ENCODE measurements around the gene KCTD20. TPM values are rescaled to one million over a fixed set of nuclear protein-coding genes. Genes with fewer than 3 reads are reported as not detected.

KCTD20 gene
- total RNA-seq, 1 experiment from 2014 or later, result 46.6 TPM

DNA sequence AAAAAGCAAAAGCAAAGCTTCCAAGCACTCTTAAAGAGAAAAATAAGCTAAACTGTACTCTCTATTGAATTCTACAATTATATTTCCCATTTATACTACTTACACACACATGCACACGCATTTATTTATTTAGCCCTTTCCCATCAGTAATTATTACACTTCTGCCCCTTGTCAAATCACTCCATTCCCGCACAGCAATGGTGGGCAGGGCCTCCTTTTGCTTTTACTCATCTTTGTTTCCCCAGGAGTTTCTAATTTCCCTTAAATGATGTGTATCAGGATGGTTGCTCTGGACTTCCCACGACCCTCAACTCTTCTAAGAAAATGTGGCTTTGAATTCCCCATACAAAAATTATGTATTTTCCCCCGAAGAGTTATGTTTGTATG is 20.1 kb upstream of the KCTD20 start:
- no TSS peak for BruUV-seq (replicated peaks)
- Mint-ChIP-seq H3K27me3 (ENCODE audit: insufficient read depth, unreplicated experiment) (no peaks in the 10 kb centered on the region), H3K4me1 (ENCODE audit: insufficient read depth, unreplicated experiment) (peaks cover 26% of the 10 kb centered on the region), H3K9me3 (ENCODE audit: unreplicated experiment) (no peaks in the 10 kb centered on the region), H3K4me3 (ENCODE audit: unreplicated experiment) (peak overlapping the region; percentile 73), H3K36me3 (ENCODE audit: insufficient read depth, unreplicated experiment) (no peaks in the 10 kb centered on the region), H3K27ac (ENCODE audit: low read depth, unreplicated experiment) (peak overlapping the region; percentile 91)
- ChIA-PET CTCF (interaction anchor here (0.6 to 1.8 kb wide), 6 partner anchors 19 to 450 kb away, joined by 3 to 7 read pairs (median 3); partner anchors contain the start of gene KCTD20), POLR2A (interaction anchor here (0.6 to 4.0 kb wide), 13 partner anchors 10 to 252 kb away, joined by 3 to 68 read pairs (median 5); partner anchors contain the start of genes KCTD20 and PXT1)
- TF ChIP-seq, protein P1, sequence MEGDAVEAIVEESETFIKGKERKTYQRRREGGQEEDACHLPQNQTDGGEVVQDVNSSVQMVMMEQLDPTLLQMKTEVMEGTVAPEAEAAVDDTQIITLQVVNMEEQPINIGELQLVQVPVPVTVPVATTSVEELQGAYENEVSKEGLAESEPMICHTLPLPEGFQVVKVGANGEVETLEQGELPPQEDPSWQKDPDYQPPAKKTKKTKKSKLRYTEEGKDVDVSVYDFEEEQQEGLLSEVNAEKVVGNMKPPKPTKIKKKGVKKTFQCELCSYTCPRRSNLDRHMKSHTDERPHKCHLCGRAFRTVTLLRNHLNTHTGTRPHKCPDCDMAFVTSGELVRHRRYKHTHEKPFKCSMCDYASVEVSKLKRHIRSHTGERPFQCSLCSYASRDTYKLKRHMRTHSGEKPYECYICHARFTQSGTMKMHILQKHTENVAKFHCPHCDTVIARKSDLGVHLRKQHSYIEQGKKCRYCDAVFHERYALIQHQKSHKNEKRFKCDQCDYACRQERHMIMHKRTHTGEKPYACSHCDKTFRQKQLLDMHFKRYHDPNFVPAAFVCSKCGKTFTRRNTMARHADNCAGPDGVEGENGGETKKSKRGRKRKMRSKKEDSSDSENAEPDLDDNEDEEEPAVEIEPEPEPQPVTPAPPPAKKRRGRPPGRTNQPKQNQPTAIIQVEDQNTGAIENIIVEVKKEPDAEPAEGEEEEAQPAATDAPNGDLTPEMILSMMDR (IDR thresholded peaks at IDR 0.05; ENCODE audit: unreplicated experiment), result no peak
- intact Hi-C loops (cut with micrococcal nuclease), result loop anchor here (1.0 to 10.0 kb wide), 8 partner anchors 22 to 337 kb away; partner anchors contain the start of gene SRSF3
- no peak for DNase-seq (ENCODE audit: unreplicated experiment)

DNA sequence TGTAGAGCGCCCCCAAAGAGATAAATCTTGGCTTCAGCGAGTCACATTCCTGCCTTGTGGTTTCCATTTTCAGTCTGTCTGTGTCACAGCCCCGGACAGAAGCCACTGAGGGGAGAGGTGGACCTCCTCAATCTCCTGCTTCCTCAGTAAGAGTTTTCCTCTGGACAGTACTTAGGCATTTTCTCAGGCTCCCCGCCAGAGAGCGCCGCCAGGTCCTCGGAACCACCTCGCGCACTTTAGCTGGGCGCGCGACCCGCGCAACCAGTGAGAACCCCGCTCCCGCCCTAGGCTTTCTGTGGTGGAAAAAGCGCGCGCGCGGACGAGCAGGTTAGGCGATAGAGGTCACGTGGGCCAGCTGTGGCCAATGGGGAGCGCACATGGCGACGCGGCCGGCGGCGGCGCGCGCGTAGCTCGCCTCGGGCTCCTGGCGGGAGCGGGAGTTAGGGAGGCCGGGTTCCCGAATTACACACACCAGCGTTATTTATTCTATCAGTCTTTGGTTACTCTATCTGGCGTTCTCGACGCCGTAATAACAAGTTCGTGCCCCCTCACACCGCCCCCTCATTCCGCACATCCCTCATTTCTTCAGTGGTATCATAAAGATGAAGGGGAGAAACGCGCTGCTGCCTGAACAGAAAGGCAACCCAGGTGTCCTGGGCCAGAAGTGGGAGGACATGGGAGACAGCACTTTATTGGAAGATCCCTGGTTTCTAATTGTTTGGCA is 19.5 kb upstream of the KCTD20 start:
- ChIA-PET POLR2A (interaction anchor here (0.6 to 4.0 kb wide), 16 partner anchors 9 to 255 kb away, joined by 3 to 68 read pairs (median 4); partner anchors contain the start of genes CDKN1A, KCTD20 and PXT1), CTCF (interaction anchor here (0.5 to 1.8 kb wide), 9 partner anchors 9 to 449 kb away, joined by 3 to 7 read pairs (median 5); partner anchors contain the start of gene KCTD20)
- H3K9me3 Mint-ChIP-seq (ENCODE audit: unreplicated experiment), result no peaks in the 10 kb centered on the region
- peak; percentile 98 for DNase-seq (ENCODE audit: unreplicated experiment)
- peak overlapping the region; percentile 73 for H3K4me3 Mint-ChIP-seq (ENCODE audit: unreplicated experiment)
- intact Hi-C loops (cut with micrococcal nuclease), result loop anchor here (1.0 to 10.0 kb wide), 8 partner anchors 21 to 336 kb away; partner anchors contain the start of gene SRSF3
- BruUV-seq (replicated peaks), result no TSS peak
- TF ChIP-seq, protein P1 (IDR thresholded peaks at IDR 0.05; ENCODE audit: unreplicated experiment), result peak; percentile 63
- H3K4me1 Mint-ChIP-seq (ENCODE audit: insufficient read depth, unreplicated experiment), result peaks cover 28% of the 10 kb centered on the region
- no peaks in the 10 kb centered on the region for H3K36me3 Mint-ChIP-seq (ENCODE audit: insufficient read depth, unreplicated experiment)
- H3K27ac Mint-ChIP-seq (ENCODE audit: low read depth, unreplicated experiment), result peak overlapping the region; percentile 91
- H3K27me3 Mint-ChIP-seq (ENCODE audit: insufficient read depth, unreplicated experiment), result no peaks in the 10 kb centered on the region

DNA sequence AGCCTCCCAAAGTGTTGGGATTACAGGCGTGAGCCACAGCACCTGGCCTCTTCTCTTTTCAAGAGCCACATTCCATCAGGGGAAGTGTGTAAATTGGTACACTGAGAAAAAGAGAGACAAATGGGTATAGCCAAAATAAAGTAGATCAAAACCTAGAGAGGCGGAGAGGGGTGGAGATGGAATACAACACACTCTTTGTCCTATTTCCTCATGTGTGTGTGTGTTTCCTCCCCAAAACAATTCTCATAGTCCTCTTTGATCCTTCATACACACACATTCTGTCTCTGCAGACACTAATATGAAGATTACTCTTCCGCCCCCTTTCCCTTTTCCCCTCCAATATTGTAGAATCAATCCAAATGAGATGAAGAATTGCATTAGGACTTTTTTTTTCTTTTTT is 16.2 kb upstream of the KCTD20 start:
- ChIA-PET POLR2A (interaction anchor here (1.4 kb wide), 1 partner anchor 15 kb away, joined by 6 read pairs; no protein-coding TSS in a partner anchor), CTCF (interaction anchor here (0.8 kb wide), 1 partner anchor 153 kb away, joined by 3 read pairs; no protein-coding TSS in a partner anchor)
- no peaks in the 10 kb centered on the region for H3K27me3 Mint-ChIP-seq (ENCODE audit: insufficient read depth, unreplicated experiment)
- H3K4me1 Mint-ChIP-seq (ENCODE audit: insufficient read depth, unreplicated experiment), result peaks cover 19% of the 10 kb centered on the region
- BruUV-seq (replicated peaks), result no TSS peak
- H3K4me3 Mint-ChIP-seq (ENCODE audit: unreplicated experiment), result no peak overlapping the region
- H3K36me3 Mint-ChIP-seq (ENCODE audit: insufficient read depth, unreplicated experiment), result no peaks in the 10 kb centered on the region
- intact Hi-C loops (cut with micrococcal nuclease), result loop anchor here (10.0 kb wide), 1 partner anchor 258 kb away; no protein-coding TSS in a partner anchor
- no peak for DNase-seq (ENCODE audit: unreplicated experiment)
- H3K9me3 Mint-ChIP-seq (ENCODE audit: unreplicated experiment), result no peaks in the 10 kb centered on the region
- TF ChIP-seq, protein P1 (IDR thresholded peaks at IDR 0.05; ENCODE audit: unreplicated experiment), result no peak
- H3K27ac Mint-ChIP-seq (ENCODE audit: low read depth, unreplicated experiment), result no peak overlapping the region

DNA sequence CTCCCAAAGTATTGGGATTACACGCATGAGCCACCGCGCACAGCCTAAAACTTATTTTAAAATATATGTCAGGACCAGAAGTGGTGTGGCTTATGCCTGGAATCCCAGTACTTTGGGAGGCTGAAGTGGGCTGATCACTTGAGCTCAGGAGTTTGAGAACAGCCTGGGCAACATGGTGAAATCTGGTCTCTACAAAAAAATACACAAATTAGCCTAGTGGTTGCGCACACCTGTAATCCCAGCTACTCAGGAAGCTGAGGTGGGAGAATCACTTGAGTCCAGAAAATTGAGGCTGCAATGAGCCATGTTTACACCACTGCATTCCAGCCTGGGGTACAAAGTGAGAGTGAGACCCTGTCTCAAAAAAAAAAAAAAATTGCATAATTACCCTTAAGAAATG is 13.9 kb upstream of the KCTD20 start:
- H3K9me3 Mint-ChIP-seq (ENCODE audit: unreplicated experiment), result no peaks in the 10 kb centered on the region
- H3K4me1 Mint-ChIP-seq (ENCODE audit: insufficient read depth, unreplicated experiment), result peaks cover 15% of the 10 kb centered on the region
- no peaks in the 10 kb centered on the region for H3K27me3 Mint-ChIP-seq (ENCODE audit: insufficient read depth, unreplicated experiment)
- no peak for DNase-seq (ENCODE audit: unreplicated experiment)
- intact Hi-C loops (cut with micrococcal nuclease), result loop anchor here (10.0 kb wide), 1 partner anchor 256 kb away; no protein-coding TSS in a partner anchor
- H3K27ac Mint-ChIP-seq (ENCODE audit: low read depth, unreplicated experiment), result no peak overlapping the region
- ChIA-PET CTCF (interaction anchor here (1.2 to 1.9 kb wide), 3 partner anchors 11 to 24 kb away, joined by 3 to 9 read pairs (median 6); no protein-coding TSS in a partner anchor), POLR2A (interaction anchor here (2.5 to 3.7 kb wide), 2 partner anchors 10 to 13 kb away, joined by 10 to 14 read pairs; no protein-coding TSS in a partner anchor)
- no peak overlapping the region for H3K4me3 Mint-ChIP-seq (ENCODE audit: unreplicated experiment)
- TF ChIP-seq, protein P1 (IDR thresholded peaks at IDR 0.05; ENCODE audit: unreplicated experiment), result peak; percentile 10
- no TSS peak for BruUV-seq (replicated peaks)
- no peaks in the 10 kb centered on the region for H3K36me3 Mint-ChIP-seq (ENCODE audit: insufficient read depth, unreplicated experiment)

All from MCF 10A (cell line).